Mesothelial cell of epicardium (in vitro differentiated cells): ENCODE data around the gene TM7SF2. TPM values are rescaled to one million over a fixed set of nuclear protein-coding genes. Genes with fewer than 3 reads are reported as not detected.

Experiments used
- DNase-seq, 2 experiments: peaks; one replicate each; pipeline ENCODE4 v3.0.0; 2021; ENCODE audit warnings: low spot score in 2 of 2; ENCODE audit not compliant: unreplicated experiment in 2 of 2
- H3K27ac Mint-ChIP-seq: 2 replicates; pipeline ENCODE4 v1.8.0; 2021; ENCODE audit warnings: mixed read lengths
- H3K27me3 Mint-ChIP-seq: 2 replicates; pipeline ENCODE4 v1.8.0; 2021; ENCODE audit warnings: low read depth, mixed read lengths
- H3K36me3 Mint-ChIP-seq: 2 replicates; pipeline ENCODE4 v1.8.0; 2021; ENCODE audit warnings: mixed read lengths
- H3K4me1 Mint-ChIP-seq: 2 replicates; pipeline ENCODE4 v1.8.0; 2021; ENCODE audit warnings: mixed read lengths
- H3K4me3 Mint-ChIP-seq: 2 replicates; pipeline ENCODE4 v1.8.0; 2021; ENCODE audit warnings: mild to moderate bottlenecking, moderate library complexity, mixed read lengths
- H3K9me3 Mint-ChIP-seq: 2 replicates; pipeline ENCODE4 v1.8.0; 2021; ENCODE audit warnings: mixed read lengths
- total RNA-seq: library from RNA; stranded (reverse); gene quantifications from 3 replicates; pipeline ENCODE4 v1.2.1, GENCODE V29; 2021
- TF ChIP-seq, protein P1 (sequence below): fragments of 200-600 bp; sonication (generic); IDR thresholded peaks from one replicate; pipeline ENCODE4 v1.5.0; 2021; ENCODE audit warnings: antibody characterized with exemption; ENCODE audit not compliant: unreplicated experiment

Gene TM7SF2
- total RNA-seq, 1 donor from 2014 or later, result 74.2 TPM

DNA sequence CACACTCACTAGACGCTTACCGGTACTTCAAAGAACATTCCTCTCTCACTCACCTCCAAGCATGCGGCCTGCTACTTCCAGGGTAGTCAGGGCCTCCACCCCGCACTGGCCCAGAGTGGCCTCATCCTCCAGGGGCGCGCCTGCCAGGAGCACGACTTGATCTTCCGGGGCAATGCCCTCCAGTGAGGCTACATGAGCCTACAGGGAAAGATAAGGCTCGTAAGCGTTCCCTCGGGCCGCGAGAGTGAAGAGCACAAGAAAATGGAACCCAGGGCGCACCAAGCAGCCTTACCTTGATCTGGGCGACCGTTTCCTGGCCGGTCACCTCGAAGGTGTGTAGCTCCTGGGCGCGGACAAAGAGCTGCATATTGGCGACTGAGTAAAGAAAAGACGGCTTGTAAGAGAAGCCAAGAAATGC is 9.8 kb downstream of the TM7SF2 start:
- TF ChIP-seq, protein P1, sequence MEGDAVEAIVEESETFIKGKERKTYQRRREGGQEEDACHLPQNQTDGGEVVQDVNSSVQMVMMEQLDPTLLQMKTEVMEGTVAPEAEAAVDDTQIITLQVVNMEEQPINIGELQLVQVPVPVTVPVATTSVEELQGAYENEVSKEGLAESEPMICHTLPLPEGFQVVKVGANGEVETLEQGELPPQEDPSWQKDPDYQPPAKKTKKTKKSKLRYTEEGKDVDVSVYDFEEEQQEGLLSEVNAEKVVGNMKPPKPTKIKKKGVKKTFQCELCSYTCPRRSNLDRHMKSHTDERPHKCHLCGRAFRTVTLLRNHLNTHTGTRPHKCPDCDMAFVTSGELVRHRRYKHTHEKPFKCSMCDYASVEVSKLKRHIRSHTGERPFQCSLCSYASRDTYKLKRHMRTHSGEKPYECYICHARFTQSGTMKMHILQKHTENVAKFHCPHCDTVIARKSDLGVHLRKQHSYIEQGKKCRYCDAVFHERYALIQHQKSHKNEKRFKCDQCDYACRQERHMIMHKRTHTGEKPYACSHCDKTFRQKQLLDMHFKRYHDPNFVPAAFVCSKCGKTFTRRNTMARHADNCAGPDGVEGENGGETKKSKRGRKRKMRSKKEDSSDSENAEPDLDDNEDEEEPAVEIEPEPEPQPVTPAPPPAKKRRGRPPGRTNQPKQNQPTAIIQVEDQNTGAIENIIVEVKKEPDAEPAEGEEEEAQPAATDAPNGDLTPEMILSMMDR, result no peak
- no peaks in the 10 kb centered on the region for H3K9me3 Mint-ChIP-seq
- peaks cover 12% of the 10 kb centered on the region for H3K36me3 Mint-ChIP-seq
- H3K27ac Mint-ChIP-seq, result peak overlapping the region; percentile 99
- H3K4me1 Mint-ChIP-seq, result peaks cover 33% of the 10 kb centered on the region
- no peak for DNase-seq
- no peaks in the 10 kb centered on the region for H3K27me3 Mint-ChIP-seq
- H3K4me3 Mint-ChIP-seq, result peak overlapping the region; percentile 99

GRCh38 chr11:65121865-65122696 is 10.4 kb downstream of the TM7SF2 start, which contains the start of the genes FAU and MRPL49:
FAU (minus strand) TSS chr11:65122134; CDS start chr11:65121813, 321 bp downstream.
MRPL49 (plus strand) TSS chr11:65122321; CDS start chr11:65122347, 26 bp downstream.
- Mint-ChIP-seq H3K4me3 (peak within 1 kb of the TSS; percentile 99), H3K27ac (peak within 1 kb of the TSS; percentile 99), H3K4me1 (peaks cover 30% of the 10 kb centered on the region), H3K27me3 (no peaks in the 10 kb centered on the region), H3K36me3 (peaks cover 14% of the 10 kb centered on the region), H3K9me3 (no peaks in the 10 kb centered on the region)
- TF ChIP-seq, protein P1, result no peak
- DNase-seq, result peak; percentile 97

DNA sequence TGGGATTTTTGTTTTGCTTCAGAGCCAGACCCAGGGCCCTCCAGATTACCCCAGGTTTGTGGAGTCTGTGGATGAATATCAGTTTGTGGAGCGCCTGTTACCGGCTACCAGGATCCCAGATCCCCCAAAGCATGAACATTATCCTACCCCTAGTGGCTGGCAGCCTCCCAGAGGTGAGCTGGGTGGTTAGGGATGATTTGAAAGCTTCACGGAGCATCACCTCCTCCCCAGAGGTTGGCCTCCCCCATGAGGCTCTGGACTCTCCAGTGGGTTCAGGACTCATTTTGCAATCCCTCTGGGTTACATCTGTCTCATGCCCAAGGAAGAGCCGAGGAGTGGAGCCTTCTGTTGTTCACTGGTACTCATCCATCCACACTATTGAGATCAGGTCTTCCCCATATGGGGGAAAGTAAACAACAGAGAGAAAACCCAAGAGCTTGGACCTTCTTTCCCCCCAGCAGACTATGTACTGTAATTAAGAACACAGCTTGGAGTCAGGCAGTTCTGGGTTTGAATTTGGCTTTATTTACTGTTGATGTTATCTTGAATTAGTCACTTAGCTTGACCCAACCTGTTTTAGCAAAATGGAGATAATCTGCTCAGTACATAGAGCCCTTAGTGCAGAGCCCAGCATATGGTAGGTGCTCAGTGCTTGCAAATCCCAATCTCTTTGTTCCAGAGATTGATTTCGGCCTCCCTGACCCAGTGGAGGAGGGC is 13.0 kb downstream of the TM7SF2 start:
- H3K27me3 Mint-ChIP-seq, result no peaks in the 10 kb centered on the region
- H3K27ac Mint-ChIP-seq, result no peak overlapping the region
- peak overlapping the region; percentile 23 for H3K4me3 Mint-ChIP-seq
- TF ChIP-seq, protein P1, result no peak
- DNase-seq, result no peak
- peaks cover 26% of the 10 kb centered on the region for H3K4me1 Mint-ChIP-seq
- no peaks in the 10 kb centered on the region for H3K9me3 Mint-ChIP-seq
- H3K36me3 Mint-ChIP-seq, result peaks cover 8% of the 10 kb centered on the region

DNA sequence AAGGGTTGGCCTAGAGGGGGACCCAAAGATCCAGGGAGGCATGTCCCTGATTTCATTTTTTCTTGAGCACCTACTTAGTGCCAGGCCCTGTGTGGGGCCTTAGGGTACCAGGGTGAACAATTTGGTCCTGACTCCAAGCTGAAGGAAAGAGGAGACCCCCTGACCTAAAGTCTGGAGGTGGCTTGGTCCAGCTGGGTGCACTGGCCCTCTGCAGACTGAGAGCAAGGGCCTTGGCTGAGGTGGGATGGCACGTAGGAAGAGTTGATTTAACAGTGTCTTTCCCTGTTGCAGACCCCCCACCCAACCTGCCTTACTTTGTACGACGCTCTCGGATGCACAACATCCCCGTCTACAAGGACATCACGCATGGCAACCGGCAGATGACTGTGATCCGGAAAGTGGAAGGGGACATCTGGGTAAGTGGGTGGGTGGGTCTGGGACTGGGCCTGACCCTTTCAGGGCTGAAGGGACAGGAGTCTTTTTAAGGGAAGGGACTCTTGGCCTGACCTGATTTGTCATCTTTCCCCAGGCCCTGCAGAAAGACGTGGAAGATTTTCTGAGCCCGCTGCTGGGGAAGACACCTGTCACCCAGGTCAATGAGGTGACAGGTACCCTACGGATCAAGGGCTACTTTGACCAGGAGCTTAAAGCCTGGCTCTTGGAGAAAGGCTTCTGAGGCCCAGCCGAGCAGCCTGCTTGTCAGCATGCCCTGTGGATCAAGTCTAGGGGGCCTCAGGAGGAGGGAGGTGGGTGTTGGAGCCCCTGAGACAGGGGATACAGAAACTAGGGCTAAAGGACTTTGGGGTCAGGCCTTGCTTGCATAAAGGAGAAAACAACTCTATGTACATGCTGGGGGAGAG is 13.8 kb downstream of the TM7SF2 start:
- no peaks in the 10 kb centered on the region for H3K9me3 Mint-ChIP-seq
- DNase-seq, result no peak
- peaks cover 6% of the 10 kb centered on the region for H3K36me3 Mint-ChIP-seq
- H3K27me3 Mint-ChIP-seq, result no peaks in the 10 kb centered on the region
- no peak overlapping the region for H3K27ac Mint-ChIP-seq
- H3K4me1 Mint-ChIP-seq, result peaks cover 24% of the 10 kb centered on the region
- H3K4me3 Mint-ChIP-seq, result no peak overlapping the region
- TF ChIP-seq, protein P1, result no peak

- TF ChIP-seq, protein P1, result no peak
- no peak overlapping the region for H3K4me3 Mint-ChIP-seq
- H3K27me3 Mint-ChIP-seq, result no peaks in the 10 kb centered on the region
- no peak for DNase-seq
- H3K36me3 Mint-ChIP-seq, result peaks cover 9% of the 10 kb centered on the region
- peaks cover 15% of the 10 kb centered on the region for H3K4me1 Mint-ChIP-seq
- H3K27ac Mint-ChIP-seq, result no peak overlapping the region
- H3K9me3 Mint-ChIP-seq, result no peaks in the 10 kb centered on the region
These were observed 15.1 kb downstream of the TM7SF2 start for GRCh38 chr11:65126624-65127274.
